Right atrium auricular region (tissue), 2 donors: Measurements from ENCODE around the gene CTXND1. TPM values are rescaled to one million over a fixed set of nuclear protein-coding genes. Genes with fewer than 3 reads are reported as not detected.
"Not testable (repeated sequence)": the region's sequence is repeated elsewhere in the genome, so short reads cannot be mapped to it uniquely, and the experiment has no call there.

Experiments
- DNase-seq: peaks from one replicate; pipeline ENCODE4 v3.0.0-alpha.2; 2019; ENCODE audit warnings: low spot score
- H3K27ac ChIP-seq, 2 donors: fragments of 200-600 bp; sonication (generic); 1 replicate in 1 of 2; 2 replicates in 1 of 2; pipeline ENCODE4 v1.5.1; 2016 to 2019
- H3K27me3 ChIP-seq, 2 donors: fragments of 200-600 bp; sonication (generic); one replicate each; pipeline versions ENCODE4 v1.5.1 to v1.6.0; 2017 to 2019
- H3K36me3 ChIP-seq: fragments of 200-600 bp; sonication (generic); one replicate; pipeline ENCODE4 v1.5.1; 2016
- H3K4me1 ChIP-seq, 2 donors: fragments of 200-600 bp; sonication (generic); one replicate each; pipeline versions ENCODE4 v1.5.1 to v1.6.0; 2017 to 2019
- H3K4me3 ChIP-seq, 2 donors: fragments of 200-600 bp; sonication (generic); 1 replicate in 1 of 2; 2 replicates in 1 of 2; pipeline ENCODE4 v1.5.1; 2017 to 2019; ENCODE audit warnings: mild to moderate bottlenecking in 1 of 2, moderate library complexity in 1 of 2
- H3K9me3 ChIP-seq, 2 donors: fragments of 200-600 bp; sonication (generic); one replicate each; pipeline ENCODE4 v1.5.1; 2019
- CTCF ChIP-seq, 2 donors: fragments of 200-600 bp; sonication (generic); IDR thresholded peaks; one replicate each; pipeline ENCODE4 v1.5.1; 2019; ENCODE audit warnings: antibody characterized with exemption in 2 of 2
- total RNA-seq, 2 donors: library from RNA; depleted of rRNA; stranded (reverse); fragments of >200 nt; gene quantifications; one replicate each; pipeline ENCODE4 v1.1.0, GENCODE V29; 2016

Gene CTXND1
- total RNA-seq: under 1 TPM; 0.22 to 0.59 TPM

- Histone ChIP-seq H3K27me3 (peaks cover 0 to 20% of the 10 kb centered on the region in 2 donors), H3K4me3 (peak within 1 kb of the TSS; percentile 32 to 48), H3K4me1 (peaks cover 0 to 11% of the 10 kb centered on the region in 2 donors), H3K9me3 (no peaks in the 10 kb centered on the region), H3K36me3 (no peaks in the 10 kb centered on the region), H3K27ac (peak within 1 kb of the TSS in 1 of 2 donors; percentile 43)
- no peak for DNase-seq
- no peak for TF ChIP-seq CTCF (IDR thresholded peaks at IDR 0.05)
These were observed at the start of gene CTXND1 for GRCh38 chr15:80252121-80252518. Gene CTXND1, minus strand, starts transcription at chr15:80252213. Its CDS starts 50,264 bp downstream, at chr15:80201949.

DNA sequence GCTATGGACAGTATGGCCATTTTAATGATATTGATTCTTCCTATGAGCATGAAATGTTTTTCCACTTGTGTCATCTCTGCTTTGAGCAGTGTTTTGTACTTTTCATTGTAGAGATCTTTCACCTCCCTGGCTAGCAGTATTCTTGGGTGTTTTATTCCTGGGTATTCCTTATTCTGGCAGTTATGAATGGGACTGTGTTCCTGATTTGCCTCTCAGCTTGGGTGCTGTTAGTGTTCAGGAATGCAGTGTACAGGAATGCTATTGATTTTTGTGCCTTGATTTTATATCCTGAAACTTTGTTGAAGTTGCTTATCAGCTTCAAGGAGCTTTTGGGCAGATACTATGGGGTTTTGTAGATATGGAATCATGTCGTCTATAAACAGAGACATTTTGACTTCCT lies 49.5 kb upstream of the CTXND1 start:
- no peaks in the 10 kb centered on the region for H3K4me1 ChIP-seq
- TF ChIP-seq CTCF (IDR thresholded peaks at IDR 0.05): no peak

DNA sequence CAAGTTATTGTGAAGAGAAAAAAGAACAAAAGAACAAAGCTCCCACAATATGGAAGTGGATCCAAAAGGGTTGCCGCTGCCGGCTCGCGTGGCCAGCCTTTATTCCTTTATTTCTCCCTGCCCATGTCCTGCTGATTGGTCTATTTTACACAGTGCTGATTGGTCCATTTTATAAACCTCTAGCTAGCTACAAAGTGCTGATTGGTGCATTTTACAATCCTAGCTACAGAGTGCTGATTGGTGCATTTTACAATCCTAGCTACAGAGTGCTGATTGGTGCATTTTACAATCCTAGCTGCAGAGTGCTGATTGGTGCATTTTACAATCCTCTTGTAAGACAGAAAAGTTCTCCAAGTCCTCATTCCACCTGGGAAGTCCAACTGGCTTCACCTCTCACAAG lies 43.8 kb upstream of the CTXND1 start:
- not testable (repeated sequence) for H3K9me3 ChIP-seq, H3K4me1 ChIP-seq, H3K27ac ChIP-seq, H3K4me3 ChIP-seq, H3K36me3 ChIP-seq, DNase-seq, H3K27me3 ChIP-seq

More for the DNA sequence above, 49.5 kb upstream of the CTXND1 start:
- DNase-seq: no peak
- H3K4me3 ChIP-seq: no peak overlapping the region
- H3K27me3 ChIP-seq: no peaks in the 10 kb centered on the region
- no peak overlapping the region for H3K27ac ChIP-seq
- H3K9me3 ChIP-seq: no peaks in the 10 kb centered on the region
- H3K36me3 ChIP-seq: no peaks in the 10 kb centered on the region

DNA sequence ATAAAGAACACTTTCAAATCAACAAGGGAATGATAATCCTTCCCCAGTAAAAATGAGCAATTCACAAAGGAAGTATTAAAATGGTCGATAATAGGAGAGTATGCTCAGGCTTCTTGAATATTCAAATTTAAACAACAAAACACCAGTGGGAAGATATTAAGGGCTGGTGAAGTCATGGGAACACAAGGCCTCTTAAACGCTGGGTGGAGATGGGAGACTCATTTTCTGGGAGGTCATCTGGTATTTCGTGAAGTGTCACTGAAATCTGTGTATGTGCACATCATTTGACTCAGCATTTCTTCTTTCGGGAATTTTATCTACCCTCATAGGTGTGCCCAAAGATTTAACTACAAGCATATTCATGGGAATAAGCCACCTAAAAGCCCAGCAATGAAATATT lies 40.1 kb upstream of the CTXND1 start:
- Histone ChIP-seq H3K27me3 (no peaks in the 10 kb centered on the region), H3K36me3 (no peaks in the 10 kb centered on the region), H3K4me1 (no peaks in the 10 kb centered on the region), H3K9me3 (no peaks in the 10 kb centered on the region), H3K27ac (no peak overlapping the region), H3K4me3 (no peak overlapping the region)
- no peak for DNase-seq
- TF ChIP-seq CTCF (IDR thresholded peaks at IDR 0.05): no peak

DNA sequence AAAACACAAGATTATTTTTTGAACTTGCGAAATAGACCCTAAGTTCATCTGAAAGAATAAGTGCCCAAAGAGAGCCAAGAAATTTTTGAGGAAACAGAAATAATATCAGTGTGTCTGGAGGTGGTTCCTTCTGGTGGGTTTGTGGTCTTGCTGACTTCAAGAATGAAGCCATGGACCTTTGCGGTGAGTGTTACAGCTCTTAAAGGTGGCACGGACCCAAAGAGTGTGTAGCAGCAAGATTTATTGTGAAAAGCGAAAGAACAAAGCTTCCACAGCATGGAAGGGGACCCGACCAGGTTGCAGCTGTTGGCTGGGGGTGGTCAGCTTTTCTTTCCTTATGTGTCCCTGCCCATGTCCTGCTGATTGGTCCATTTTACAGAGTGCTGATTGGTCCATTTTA lies 38.9 kb upstream of the CTXND1 start:
- not testable (repeated sequence) for H3K27me3 ChIP-seq, H3K27ac ChIP-seq, H3K36me3 ChIP-seq, DNase-seq, H3K9me3 ChIP-seq, H3K4me1 ChIP-seq, H3K4me3 ChIP-seq

DNA sequence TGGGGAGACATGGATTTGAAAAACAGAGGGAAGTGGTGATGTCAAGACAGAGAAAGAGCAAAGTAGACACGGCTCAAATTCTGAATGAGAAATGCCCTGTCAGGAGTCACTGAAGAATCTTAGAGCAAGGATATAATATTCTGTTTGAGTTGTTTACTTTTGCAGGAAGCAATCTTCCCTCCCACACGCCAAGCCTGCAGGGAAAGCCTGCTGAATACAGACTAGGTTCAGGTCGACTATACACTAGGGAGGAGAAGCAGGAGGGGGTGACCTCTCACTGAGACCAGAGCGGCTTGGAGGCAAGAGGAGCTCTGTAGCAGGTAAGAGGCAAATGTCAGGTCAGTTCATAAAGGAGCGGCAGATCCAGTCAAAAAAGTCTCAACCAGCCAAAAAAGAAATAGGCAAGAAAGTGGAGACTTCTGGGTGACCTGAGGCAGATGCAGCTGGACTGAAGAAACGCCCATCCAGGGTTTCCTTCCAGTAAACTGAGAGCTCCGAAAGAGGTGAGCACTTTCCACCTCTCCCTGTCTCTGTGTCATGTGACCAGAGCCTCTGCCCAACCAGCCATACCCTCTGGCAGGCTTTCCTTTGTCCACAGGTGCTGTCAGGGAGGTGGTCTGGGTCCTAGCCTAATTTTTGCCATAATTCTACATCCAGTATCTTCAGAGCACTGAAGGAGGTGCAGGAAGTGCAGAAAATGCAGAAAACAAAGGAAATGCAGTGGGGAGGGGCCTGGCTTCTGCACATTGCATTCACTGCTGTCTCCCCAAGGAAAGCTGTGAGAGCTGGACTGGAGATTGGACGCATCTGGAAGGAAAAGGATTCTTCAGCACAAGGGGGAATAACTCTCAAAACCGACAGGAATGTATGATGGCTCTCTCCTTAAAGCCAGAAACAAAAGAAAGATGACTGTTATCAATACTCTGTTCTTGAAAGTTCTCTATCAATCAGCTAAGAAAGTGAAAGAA lies 37.8 kb upstream of the CTXND1 start:
- Histone ChIP-seq H3K36me3 (no peaks in the 10 kb centered on the region), H3K27ac (no peak overlapping the region)
- no peak for TF ChIP-seq CTCF (IDR thresholded peaks at IDR 0.05)

More for the DNA sequence above, 37.8 kb upstream of the CTXND1 start:
- Histone ChIP-seq H3K27me3 (no peaks in the 10 kb centered on the region), H3K9me3 (no peaks in the 10 kb centered on the region), H3K4me3 (no peak overlapping the region), H3K4me1 (no peaks in the 10 kb centered on the region)
- DNase-seq: no peak
